Liver (tissue), 9 donors: ENCODE data around the gene SRGAP3. TPM values are rescaled to one million over a fixed set of nuclear protein-coding genes. Genes with fewer than 3 reads are reported as not detected.

Experiments
- DNase-seq: peaks from one replicate; pipeline ENCODE4 v3.0.0-alpha.2; 2017; ENCODE audit warnings: low spot score
- H3K27ac ChIP-seq, 2 donors: one replicate each; pipeline ENCODE4 v1.7.0; 2013; ENCODE audit warnings: inconsistent platforms in 2 of 2, low read length in 2 of 2, control low read depth in 1 of 2, low read depth in 1 of 2, mild to moderate bottlenecking in 1 of 2
- H3K27me3 ChIP-seq, 4 donors: one replicate each; pipeline versions ENCODE4 v1.6.1 to v1.7.0; 2013; ENCODE audit warnings: low read length in 3 of 4, inconsistent platforms in 1 of 4, mild to moderate bottlenecking in 1 of 4, moderate library complexity in 1 of 4; ENCODE audit not compliant: control insufficient read depth in 4 of 4, insufficient read depth in 4 of 4
- H3K36me3 ChIP-seq, 4 donors: one replicate each; pipeline versions ENCODE4 v1.6.1 to v1.7.0; 2013; ENCODE audit warnings: low read length in 3 of 4, mild to moderate bottlenecking in 3 of 4, low read depth in 1 of 4, moderate library complexity in 1 of 4; ENCODE audit not compliant: control insufficient read depth in 4 of 4, insufficient read depth in 3 of 4
- H3K4me1 ChIP-seq, 4 donors: one replicate each; pipeline versions ENCODE4 v1.6.1 to v1.7.0; 2013; ENCODE audit warnings: low read length in 3 of 4, mild to moderate bottlenecking in 3 of 4, moderate library complexity in 1 of 4; ENCODE audit not compliant: control insufficient read depth in 4 of 4, insufficient read depth in 4 of 4
- H3K4me3 ChIP-seq, 3 donors: one replicate each; pipeline versions ENCODE4 v1.6.1 to v1.7.0; 2013; ENCODE audit warnings: low read length in 3 of 3, control low read depth in 1 of 3, low read depth in 1 of 3, mild to moderate bottlenecking in 1 of 3
- H3K9ac ChIP-seq, 2 donors: one replicate each; pipeline ENCODE4 v1.7.0; 2013; ENCODE audit warnings: low read length in 2 of 2, mild to moderate bottlenecking in 2 of 2, moderate library complexity in 2 of 2, control low read depth in 1 of 2, low read depth in 1 of 2
- H3K9me3 ChIP-seq, 4 donors: one replicate each; pipeline versions ENCODE4 v1.6.1 to v1.7.0; 2013; ENCODE audit warnings: low read length in 3 of 4; ENCODE audit not compliant: control insufficient read depth in 4 of 4
- ATF3 ChIP-seq: IDR thresholded peaks from 2 replicates; pipeline ENCODE4 v1.6.1; 2016; ENCODE audit warnings: antibody characterized with exemption
- EGR1 ChIP-seq, 2 donors: IDR thresholded peaks; 2 replicates each; pipeline ENCODE4 v1.6.1; 2016 to 2018; ENCODE audit warnings: antibody characterized with exemption in 2 of 2, low read depth in 2 of 2
- FOXA1 ChIP-seq: IDR thresholded peaks from 2 replicates; pipeline ENCODE4 v1.6.1; 2016; ENCODE audit warnings: antibody characterized with exemption
- FOXA2 ChIP-seq: IDR thresholded peaks from 2 replicates; pipeline ENCODE4 v1.6.1; 2016; ENCODE audit warnings: antibody characterized with exemption
- GABPA ChIP-seq, 2 donors: IDR thresholded peaks in 1 of 2; conservative IDR thresholded peaks in 1 of 2; 2 replicates each; pipeline ENCODE4 v1.6.1; 2016; ENCODE audit warnings: antibody characterized with exemption in 2 of 2, mild to moderate bottlenecking in 1 of 2, moderate library complexity in 1 of 2
- HNF4A ChIP-seq, 2 donors: conservative IDR thresholded peaks; 2 replicates each; pipeline ENCODE4 v1.6.1; 2016; ENCODE audit warnings: antibody characterized with exemption in 2 of 2, mild to moderate bottlenecking in 2 of 2
- JUND ChIP-seq, 2 donors: IDR thresholded peaks; 2 replicates each; pipeline ENCODE4 v1.6.1; 2016; ENCODE audit warnings: antibody characterized with exemption in 2 of 2
- MAX ChIP-seq: IDR thresholded peaks from 2 replicates; pipeline ENCODE4 v1.6.1; 2016; ENCODE audit warnings: antibody characterized with exemption
- RAD21 ChIP-seq, 2 donors: IDR thresholded peaks; 2 replicates each; pipeline ENCODE4 v1.6.1; 2016; ENCODE audit warnings: antibody characterized with exemption in 2 of 2, mild to moderate bottlenecking in 2 of 2
- REST ChIP-seq: IDR thresholded peaks from 2 replicates; pipeline ENCODE4 v1.6.1; 2016; ENCODE audit warnings: antibody characterized with exemption, mild to moderate bottlenecking
- RXRA ChIP-seq, 2 donors: IDR thresholded peaks; 2 replicates each; pipeline ENCODE4 v1.6.1; 2017 to 2018; ENCODE audit warnings: antibody characterized with exemption in 2 of 2, mild to moderate bottlenecking in 1 of 2
- YY1 ChIP-seq: IDR thresholded peaks from 2 replicates; pipeline ENCODE4 v1.6.1; 2016; ENCODE audit warnings: antibody characterized with exemption, mild to moderate bottlenecking
- WGBS: extraction: QIAGEN DNeasy Blood & Tissue Kit; methylation state at CpG from one replicate; pipeline ENCODE4 v1.1.7; 2013; 5-methylcytosine and 5-hydroxymethylcytosine counted together
- polyA plus RNA-seq, 2 donors: library from polyadenylated mRNA; stranded (reverse) in 1 of 2; unstranded in 1 of 2; fragments of 200-250 nt in 1 of 2; fragments of >200 nt in 1 of 2; fragmentation: Nextera tagmentation in 1 of 2; extraction: Ambion mirVana in 1 of 2; gene quantifications; one replicate each; pipeline versions ENCODE4 v1.2.1 to v1.2.3, GENCODE V29; 2013 to 2015
- total RNA-seq, 2 donors: library from RNA; depleted of rRNA; stranded (reverse); fragments of >200 nt; gene quantifications; one replicate each; pipeline ENCODE4 v1.2.3, GENCODE V29; 2014
- donor health status: healthy.
- donor health status: healthy.
- donor health status: healthy.
- donor health status: healthy.
- donor health status: healthy.

Gene SRGAP3
- total and polyA plus RNA-seq, 4 donors, result 0.61 to 4.2 (median 1.6) TPM

GRCh38 chr3:9113040-9113439, 136.4 kb downstream of the SRGAP3 start:
- no peak overlapping the region for H3K27ac ChIP-seq
- H3K27me3 ChIP-seq, result no peaks in the 10 kb centered on the region
- WGBS, result 93% methylated on average over 4 of the region's 4 CpGs
- DNase-seq, result no peak
- H3K9ac ChIP-seq, result no peak overlapping the region
- TF ChIP-seq REST, result no peak
- TF ChIP-seq YY1, result no peak
- TF ChIP-seq RXRA (IDR thresholded peaks at IDR 0.05), result no peak
- no peak for TF ChIP-seq FOXA2
- TF ChIP-seq GABPA (IDR thresholded peaks at IDR 0.05 in 1 of 2, conservative IDR thresholded peaks at IDR 0.05 in 1 of 2), result no peak
- TF ChIP-seq HNF4A (conservative IDR thresholded peaks at IDR 0.05), result no peak
- no peak for TF ChIP-seq JUND (IDR thresholded peaks at IDR 0.05)
- H3K4me3 ChIP-seq, result no peak overlapping the region
- H3K36me3 ChIP-seq, result no peaks in the 10 kb centered on the region
- no peaks in the 10 kb centered on the region for H3K4me1 ChIP-seq
- H3K9me3 ChIP-seq, result no peaks in the 10 kb centered on the region

GRCh38 chr3:9111866-9112265, 137.6 kb downstream of the SRGAP3 start:
- no peak overlapping the region for H3K9ac ChIP-seq
- H3K9me3 ChIP-seq, result no peaks in the 10 kb centered on the region
- TF ChIP-seq GABPA (IDR thresholded peaks at IDR 0.05 in 1 of 2, conservative IDR thresholded peaks at IDR 0.05 in 1 of 2) (no peak), REST (no peak), YY1 (no peak), FOXA1 (no peak), JUND (IDR thresholded peaks at IDR 0.05) (no peak), RAD21 (IDR thresholded peaks at IDR 0.05) (no peak), FOXA2 (no peak), EGR1 (IDR thresholded peaks at IDR 0.05; ENCODE audit: low read depth in 2 of 2) (no peak), MAX (no peak), ATF3 (no peak), RXRA (IDR thresholded peaks at IDR 0.05) (no peak)
- no peaks in the 10 kb centered on the region for H3K4me1 ChIP-seq
- no peaks in the 10 kb centered on the region for H3K27me3 ChIP-seq
- no peak overlapping the region for H3K27ac ChIP-seq
- WGBS, result 78% methylated on average over 5 of the region's 5 CpGs
- H3K4me3 ChIP-seq, result no peak overlapping the region
- no peak for DNase-seq
- no peaks in the 10 kb centered on the region for H3K36me3 ChIP-seq
